H1 (cell line): ENCODE results near the gene FBXL16.

ENCODE experiments used
- POLR2A ChIP-seq, 2 experiments: IDR thresholded peaks; 1 replicate in 1 of 2; 2 replicates in 1 of 2; pipeline ENCODE4 v1.6.1; 2011; ENCODE audit warnings: low read depth in 2 of 2, low read length in 2 of 2, mild to moderate bottlenecking in 2 of 2; ENCODE audit errors: control extremely low read depth in 1 of 2
- POLR2AphosphoS5 ChIP-seq: IDR thresholded peaks from 2 replicates; pipeline ENCODE4 v1.6.1; 2011; ENCODE audit warnings: low read depth, low read length
- RAD21 ChIP-seq, 2 experiments: IDR thresholded peaks in 1 of 2; conservative IDR thresholded peaks in 1 of 2; 2 replicates each; pipeline ENCODE4 v1.6.1; 2011; ENCODE audit warnings: low read depth in 2 of 2, low read length in 2 of 2, improper control_type of control experiment in 1 of 2, inconsistent platforms in 1 of 2, mild to moderate bottlenecking in 1 of 2, moderate library complexity in 1 of 2
- RFX5 ChIP-seq: IDR thresholded peaks from 2 replicates; pipeline ENCODE4 v1.6.1; 2011; ENCODE audit warnings: low read depth, low read length, improper control_type of control experiment, borderline replicate concordance
- SP2 ChIP-seq: IDR thresholded peaks from 2 replicates; pipeline ENCODE4 v1.6.1; 2012; ENCODE audit warnings: mild to moderate bottlenecking, low read length, inconsistent platforms
- TF ChIP-seq, protein P1 (sequence below), 3 experiments: IDR thresholded peaks; 1 replicate in 2 of 3; 2 replicates in 1 of 3; pipeline versions ENCODE4 v1.5.1 to v1.6.1; 2011; ENCODE audit warnings: low read length in 3 of 3, mild to moderate bottlenecking in 3 of 3, inconsistent platforms in 2 of 3, low read depth in 1 of 3, moderate library complexity in 1 of 3; ENCODE audit not compliant: insufficient read depth in 1 of 3; ENCODE audit errors: control extremely low read depth in 1 of 3

DNA sequence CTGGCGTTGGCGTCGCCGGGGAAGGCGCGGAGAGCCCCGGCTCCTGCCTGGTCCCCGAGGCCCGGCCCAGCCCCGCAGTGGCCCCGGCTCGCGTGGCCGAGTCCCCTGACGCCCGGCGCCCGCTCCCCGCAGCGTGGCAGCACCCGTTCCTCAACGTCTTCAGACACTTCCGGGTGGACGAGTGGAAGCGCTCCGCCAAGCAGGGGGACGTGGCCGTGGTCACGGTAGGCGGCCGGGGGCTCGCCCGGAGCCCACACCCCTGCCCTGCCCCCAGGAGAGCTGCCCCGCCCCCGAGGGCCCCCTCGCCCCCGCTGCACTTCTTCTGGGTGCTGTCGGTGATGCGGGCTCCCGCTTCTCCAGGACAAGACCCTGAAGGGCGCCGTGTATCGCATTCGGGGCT, 56.0 kb downstream of the FBXL16 start:
- TF ChIP-seq, protein P1, sequence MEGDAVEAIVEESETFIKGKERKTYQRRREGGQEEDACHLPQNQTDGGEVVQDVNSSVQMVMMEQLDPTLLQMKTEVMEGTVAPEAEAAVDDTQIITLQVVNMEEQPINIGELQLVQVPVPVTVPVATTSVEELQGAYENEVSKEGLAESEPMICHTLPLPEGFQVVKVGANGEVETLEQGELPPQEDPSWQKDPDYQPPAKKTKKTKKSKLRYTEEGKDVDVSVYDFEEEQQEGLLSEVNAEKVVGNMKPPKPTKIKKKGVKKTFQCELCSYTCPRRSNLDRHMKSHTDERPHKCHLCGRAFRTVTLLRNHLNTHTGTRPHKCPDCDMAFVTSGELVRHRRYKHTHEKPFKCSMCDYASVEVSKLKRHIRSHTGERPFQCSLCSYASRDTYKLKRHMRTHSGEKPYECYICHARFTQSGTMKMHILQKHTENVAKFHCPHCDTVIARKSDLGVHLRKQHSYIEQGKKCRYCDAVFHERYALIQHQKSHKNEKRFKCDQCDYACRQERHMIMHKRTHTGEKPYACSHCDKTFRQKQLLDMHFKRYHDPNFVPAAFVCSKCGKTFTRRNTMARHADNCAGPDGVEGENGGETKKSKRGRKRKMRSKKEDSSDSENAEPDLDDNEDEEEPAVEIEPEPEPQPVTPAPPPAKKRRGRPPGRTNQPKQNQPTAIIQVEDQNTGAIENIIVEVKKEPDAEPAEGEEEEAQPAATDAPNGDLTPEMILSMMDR (IDR thresholded peaks at IDR 0.05; ENCODE audit: control extremely low read depth in 1 of 3, insufficient read depth in 1 of 3, low read depth in 1 of 3, low read length in 3 of 3): no peak
- TF ChIP-seq POLR2A (IDR thresholded peaks at IDR 0.05; ENCODE audit: control extremely low read depth in 1 of 2, low read depth in 2 of 2, low read length in 2 of 2) (no peak), SP2 (no peak), RAD21 (IDR thresholded peaks at IDR 0.05 in 1 of 2, conservative IDR thresholded peaks at IDR 0.05 in 1 of 2; ENCODE audit: low read depth in 2 of 2, low read length in 2 of 2) (no peak), POLR2AphosphoS5 (no peak), RFX5 (no peak)
